Measurements from ENCODE around the gene COPG2. TPM values are rescaled to one million over a fixed set of nuclear protein-coding genes. Genes with fewer than 3 reads are reported as not detected.

COPG2 gene
- total RNA-seq, 1 experiment from 2014 or later: 77.7 TPM

DNA sequence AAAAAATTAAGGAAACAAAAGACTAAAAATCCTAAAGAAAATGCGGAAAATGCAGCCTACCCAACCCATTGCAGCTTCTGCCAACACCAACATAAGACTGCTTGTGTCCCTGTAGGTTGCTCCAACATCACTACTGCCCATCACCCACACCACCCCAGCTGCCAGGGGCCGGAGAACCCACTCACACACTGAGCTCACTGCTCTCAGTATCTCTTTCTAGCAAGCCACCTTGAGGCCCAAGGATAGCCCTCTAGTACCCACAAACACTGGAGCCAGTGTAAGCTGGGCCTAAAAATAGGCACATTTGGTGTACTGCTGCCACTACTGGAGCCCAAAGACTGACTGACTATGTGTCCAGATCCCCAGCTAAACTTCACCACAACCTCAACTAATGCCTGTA, 109.4 kb downstream of the COPG2 start:
- Histone ChIP-seq H3K18ac (ENCODE audit: insufficient read length, low read depth, low read length) (no peak overlapping the region), H4K5ac (ENCODE audit: insufficient read length, low read depth, low read length) (no peak overlapping the region), H2BK15ac (ENCODE audit: low read depth, low read length) (no peak overlapping the region), H3T11ph (ENCODE audit: low read length) (no peak overlapping the region), H2BK12ac (ENCODE audit: insufficient read length, low read depth, low read length) (no peak overlapping the region), H3K27ac (ENCODE audit: insufficient read length, low read depth, low read length) (no peak overlapping the region), H4K91ac (ENCODE audit: insufficient read length, low read depth, low read length) (no peak overlapping the region), H4K20me1 (ENCODE audit: control insufficient read depth, insufficient read depth, insufficient read length) (no peaks in the 10 kb centered on the region), H3K9me3 (ENCODE audit: control insufficient read depth, low read depth, low read length) (no peaks in the 10 kb centered on the region), H2BK20ac (ENCODE audit: low read depth, low read length, poor library complexity, severe bottlenecking) (no peak overlapping the region), H3K79me2 (ENCODE audit: insufficient read depth, low read length) (no peaks in the 10 kb centered on the region), H2AK5ac (ENCODE audit: insufficient read length, low read length) (no peak overlapping the region), H2AFZ (ENCODE audit: low read length) (no peak overlapping the region), H3K4me2 (ENCODE audit: insufficient read depth, insufficient read length, low read length) (no peak overlapping the region), H3K27me3 (ENCODE audit: insufficient read depth, low read length) (no peaks in the 10 kb centered on the region), H3K23ac (ENCODE audit: insufficient read length, low read depth, low read length) (no peak overlapping the region), H2BK5ac (ENCODE audit: insufficient read length, low read length) (no peak overlapping the region), H3K4me1 (ENCODE audit: insufficient read depth, low read length) (no peaks in the 10 kb centered on the region), H3K9ac (ENCODE audit: extremely low read depth, insufficient read length, low read length) (no peak overlapping the region), H3K56ac (ENCODE audit: insufficient read length, low read depth, low read length) (no peak overlapping the region), H2BK120ac (ENCODE audit: low read depth, low read length, poor library complexity, severe bottlenecking) (no peak overlapping the region), H4K8ac (replicated peaks; ENCODE audit: insufficient read length, low read depth, low read length) (no peak overlapping the region), H3K14ac (ENCODE audit: insufficient read depth, low read length) (no peak overlapping the region), H3K79me1 (ENCODE audit: insufficient read depth, low read depth, low read length, poor library complexity, severe bottlenecking) (no peaks in the 10 kb centered on the region), H3K4ac (ENCODE audit: low read depth, low read length) (no peak overlapping the region), H3K23me2 (ENCODE audit: insufficient read length, low read depth, low read length, poor library complexity, severe bottlenecking) (no peaks in the 10 kb centered on the region)
- Mint-ChIP-seq H3K9me3 (no peaks in the 10 kb centered on the region; a peak in 1 of 5 replicates), H3K36me3 (ENCODE audit: insufficient read depth in 1 of 3, low read depth in 3 of 3) (peaks cover 3 to 20% (median 15%) of the 10 kb centered on the region in 3 experiments; a peak in 6 of 7 replicates), H3K27me3 (ENCODE audit: low read depth) (no peaks in the 10 kb centered on the region), H3K4me3 (no peak overlapping the region), H3K27ac (peak overlapping the region in 2 of 3 experiments; percentile 39; a peak in 2 of 7 replicates), H3K4me1 (no peaks in the 10 kb centered on the region)
- WGBS (ENCODE audit: extremely low coverage, insufficient read length, low lambda C conversion rate): no CpG with 5 or more reads among the region's 2 CpGs
- DNase-seq: no peak
- TF ChIP-seq CTCF (conservative IDR thresholded peaks at IDR 0.05): no peak
